Right lobe of liver (tissue), 4 donors: ENCODE results near the gene CRYGN.

Experiments used
- POLR2A ChIP-seq: fragments of 450-650 bp; IDR thresholded peaks from one replicate; pipeline ENCODE4 v1.6.1; 2017; ENCODE audit warnings: antibody characterized with exemption, mild to moderate bottlenecking
- TF ChIP-seq, protein P1 (sequence below), 4 donors: fragments of 200-600 bp in 3 of 4; fragments of 450-650 bp in 1 of 4; IDR thresholded peaks; one replicate each; pipeline versions ENCODE4 v1.5.1 to v1.8.0; 2016 to 2022; ENCODE audit warnings: antibody characterized with exemption in 4 of 4, mild to moderate bottlenecking in 2 of 4
- donor health status: DM: no; HTN: no; CAD: no.
- donor health status: DM: no; HTN: no; CAD: no.
- donor health status: DM: no; HTN: yes; CAD: no.

DNA sequence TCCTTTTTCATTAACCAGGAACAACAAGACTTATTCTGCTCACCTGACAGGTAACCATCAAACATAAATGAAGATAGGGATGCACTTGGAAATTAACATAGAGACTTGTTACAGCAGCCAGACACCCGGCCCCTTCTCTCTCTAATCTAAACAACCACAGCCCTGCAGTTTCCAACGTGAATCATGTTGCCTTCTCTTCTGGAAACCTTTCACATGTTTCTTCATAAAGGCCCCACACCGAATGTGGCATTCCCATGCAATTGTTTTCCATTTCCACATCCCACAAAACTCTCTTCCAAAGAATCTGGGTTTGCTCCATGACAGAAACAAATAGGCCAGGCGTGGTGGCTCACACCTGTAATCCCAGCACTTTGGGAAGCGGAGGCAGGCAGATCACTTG lies 15.1 kb downstream of the CRYGN start:
- TF ChIP-seq, protein P1, sequence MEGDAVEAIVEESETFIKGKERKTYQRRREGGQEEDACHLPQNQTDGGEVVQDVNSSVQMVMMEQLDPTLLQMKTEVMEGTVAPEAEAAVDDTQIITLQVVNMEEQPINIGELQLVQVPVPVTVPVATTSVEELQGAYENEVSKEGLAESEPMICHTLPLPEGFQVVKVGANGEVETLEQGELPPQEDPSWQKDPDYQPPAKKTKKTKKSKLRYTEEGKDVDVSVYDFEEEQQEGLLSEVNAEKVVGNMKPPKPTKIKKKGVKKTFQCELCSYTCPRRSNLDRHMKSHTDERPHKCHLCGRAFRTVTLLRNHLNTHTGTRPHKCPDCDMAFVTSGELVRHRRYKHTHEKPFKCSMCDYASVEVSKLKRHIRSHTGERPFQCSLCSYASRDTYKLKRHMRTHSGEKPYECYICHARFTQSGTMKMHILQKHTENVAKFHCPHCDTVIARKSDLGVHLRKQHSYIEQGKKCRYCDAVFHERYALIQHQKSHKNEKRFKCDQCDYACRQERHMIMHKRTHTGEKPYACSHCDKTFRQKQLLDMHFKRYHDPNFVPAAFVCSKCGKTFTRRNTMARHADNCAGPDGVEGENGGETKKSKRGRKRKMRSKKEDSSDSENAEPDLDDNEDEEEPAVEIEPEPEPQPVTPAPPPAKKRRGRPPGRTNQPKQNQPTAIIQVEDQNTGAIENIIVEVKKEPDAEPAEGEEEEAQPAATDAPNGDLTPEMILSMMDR (IDR thresholded peaks at IDR 0.05), result no peak
- no peak for TF ChIP-seq POLR2A
